Heart left ventricle (tissue), 13 donors: ENCODE results near the gene ZNF536.

Source experiments
- POLR2A ChIP-seq, 2 donors: fragments of 450-650 bp; IDR thresholded peaks; one replicate each; pipeline ENCODE4 v1.6.1; 2017; ENCODE audit warnings: antibody characterized with exemption in 2 of 2, mild to moderate bottlenecking in 2 of 2, moderate library complexity in 2 of 2
- TF ChIP-seq, protein P1 (sequence below), 12 donors: fragments of 200-600 bp; sonication (generic) in 4 of 12; IDR thresholded peaks; one replicate each; pipeline versions ENCODE4 v1.5.0 to v1.8.0; 2018 to 2022; ENCODE audit warnings: antibody characterized with exemption in 12 of 12, mild to moderate bottlenecking in 5 of 12
- donor health status: ischemic (EF 13 %, LVEDD 7.1; RV severe dilation, severe dysfunction).
- donor health status: DM: no; HTN: yes; CAD: no.
- donor health status: DM: no; HTN: no; CAD: no.
- donor health status: ischemic (EF 25% LVEDD 6.9; RV normal size, moderate dysfunction).
- donor health status: ischemic (EF 25% LVEDD 5.7; RV mildly dilated, moderate dysfunction).
- donor health status: ischemic (EF 35%, LVEDD 5.7; RV mildly dilated, moderate dysfunction).
- donor health status: nonischemic (EF 11% LVEDD 7.7; RV severe dilation, severe dysfunction).
- donor health status: DM: yes; HTN: yes; CAD: no.
- donor health status: PGD.
- donor health status: ischemic (EF 29% LVEDD 5.4; RV normal size, mild dysfunction).
- donor health status: nonischemic (EF 23%, LVEDD 6.1; RV moderate dilation, normal function).

DNA sequence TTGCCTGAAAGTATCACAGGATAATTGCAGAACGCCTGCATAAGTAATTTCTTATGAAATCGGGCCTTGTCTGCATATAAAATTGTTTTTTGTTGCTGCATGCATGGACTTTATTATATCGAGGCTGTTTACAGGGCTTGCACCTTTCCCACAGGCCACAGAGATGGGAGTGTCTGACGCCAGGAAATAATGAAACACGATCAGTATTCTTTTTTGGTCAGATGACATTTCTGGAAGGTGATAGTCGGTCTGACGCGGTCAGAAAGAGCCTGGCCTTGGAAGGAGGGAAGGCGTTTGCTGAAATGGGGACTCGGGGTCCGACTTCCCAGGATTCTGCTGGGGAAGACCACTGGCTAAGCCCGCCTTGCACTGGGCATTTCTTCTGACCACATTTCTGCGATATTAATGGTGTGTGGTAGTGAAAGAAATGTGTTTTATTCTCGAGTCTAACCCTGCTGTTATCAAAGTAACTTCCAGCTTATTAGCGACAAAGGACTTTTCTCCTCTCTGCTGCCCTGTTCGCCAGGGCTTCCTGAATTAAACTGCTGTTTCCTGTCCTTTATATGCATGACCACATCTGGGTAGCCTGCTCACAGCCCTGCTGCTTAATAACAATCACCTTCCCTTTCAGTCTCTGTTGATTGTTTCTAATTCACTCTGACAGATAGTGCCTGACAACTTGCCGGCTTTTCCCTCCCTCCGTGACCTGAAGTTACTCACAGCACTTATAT is 11.6 kb upstream of the ZNF536 start:
- TF ChIP-seq, protein P1, sequence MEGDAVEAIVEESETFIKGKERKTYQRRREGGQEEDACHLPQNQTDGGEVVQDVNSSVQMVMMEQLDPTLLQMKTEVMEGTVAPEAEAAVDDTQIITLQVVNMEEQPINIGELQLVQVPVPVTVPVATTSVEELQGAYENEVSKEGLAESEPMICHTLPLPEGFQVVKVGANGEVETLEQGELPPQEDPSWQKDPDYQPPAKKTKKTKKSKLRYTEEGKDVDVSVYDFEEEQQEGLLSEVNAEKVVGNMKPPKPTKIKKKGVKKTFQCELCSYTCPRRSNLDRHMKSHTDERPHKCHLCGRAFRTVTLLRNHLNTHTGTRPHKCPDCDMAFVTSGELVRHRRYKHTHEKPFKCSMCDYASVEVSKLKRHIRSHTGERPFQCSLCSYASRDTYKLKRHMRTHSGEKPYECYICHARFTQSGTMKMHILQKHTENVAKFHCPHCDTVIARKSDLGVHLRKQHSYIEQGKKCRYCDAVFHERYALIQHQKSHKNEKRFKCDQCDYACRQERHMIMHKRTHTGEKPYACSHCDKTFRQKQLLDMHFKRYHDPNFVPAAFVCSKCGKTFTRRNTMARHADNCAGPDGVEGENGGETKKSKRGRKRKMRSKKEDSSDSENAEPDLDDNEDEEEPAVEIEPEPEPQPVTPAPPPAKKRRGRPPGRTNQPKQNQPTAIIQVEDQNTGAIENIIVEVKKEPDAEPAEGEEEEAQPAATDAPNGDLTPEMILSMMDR (IDR thresholded peaks at IDR 0.05): no peak
- TF ChIP-seq POLR2A (IDR thresholded peaks at IDR 0.05): no peak
